Erythroblast (primary cell): ENCODE results near the gene C1orf105.

ENCODE experiments used
- GATA1 ChIP-seq: IDR thresholded peaks from 2 replicates; pipeline ENCODE4 v1.6.1; 2011; ENCODE audit warnings: low read depth, mild to moderate bottlenecking, control low read depth, low read length, moderate library complexity
- POLR2A ChIP-seq: IDR thresholded peaks from 2 replicates; pipeline ENCODE4 v1.6.1; 2011; ENCODE audit warnings: mild to moderate bottlenecking, low read length

DNA sequence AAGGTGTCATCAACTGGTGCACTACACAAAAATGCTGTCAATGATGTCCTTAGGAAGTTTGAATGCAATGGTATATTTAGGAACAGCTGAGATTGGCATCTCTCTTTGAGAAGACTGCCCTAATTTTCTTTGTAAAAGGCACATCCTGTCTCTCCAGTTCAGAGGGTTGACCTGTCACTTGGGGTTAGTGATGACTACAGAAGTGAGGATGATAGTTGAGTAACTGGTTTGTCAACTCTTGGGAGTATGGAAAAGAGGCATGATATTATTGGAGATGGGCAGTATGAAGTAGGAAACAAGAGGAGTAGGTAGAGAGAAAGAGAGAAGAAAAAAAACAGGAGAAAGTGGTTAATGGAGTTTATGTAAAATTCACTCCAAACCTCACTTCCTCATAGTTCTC lies 63.8 kb downstream of the C1orf105 start:
- TF ChIP-seq POLR2A (no peak), GATA1 (no peak)
